WI38 (cell line): ENCODE data around the gene NEUROG3.

Source experiments
- H3K4me3 ChIP-seq: 2 replicates; pipeline ENCODE4 v1.5.1; 2011; ENCODE audit warnings: low read depth, mild to moderate bottlenecking, control low read depth, low read length
- TF ChIP-seq, protein P1 (sequence below): IDR thresholded peaks from 2 replicates; pipeline ENCODE4 v1.5.1; 2012; ENCODE audit warnings: low read depth, mild to moderate bottlenecking, control low read depth, low read length

Gene NEUROG3

DNA sequence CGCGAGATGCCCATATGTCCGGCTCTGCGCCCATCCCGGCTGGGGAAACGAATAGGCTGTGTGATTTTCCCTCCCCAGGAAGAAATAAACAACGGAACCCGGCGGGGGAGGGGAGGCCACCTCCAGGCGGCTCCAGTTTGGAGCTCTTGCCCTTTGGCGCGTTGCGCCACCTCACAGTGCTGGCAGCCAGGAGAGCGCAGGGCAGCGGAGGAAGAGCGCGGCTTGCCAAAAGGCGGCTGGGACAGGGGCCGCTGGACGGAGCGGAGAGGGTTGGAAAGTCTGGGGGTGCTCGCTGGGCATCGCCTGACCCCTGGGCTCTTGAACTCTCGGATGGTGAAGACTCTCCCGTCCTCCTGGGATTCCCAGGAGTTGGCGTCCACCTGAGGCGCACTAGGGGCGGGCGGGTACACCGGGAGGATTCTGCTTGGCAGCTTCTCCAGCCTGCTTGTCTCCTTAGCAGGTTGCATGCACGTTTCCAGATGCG, 5.3 kb upstream of the NEUROG3 start:
- TF ChIP-seq, protein P1, sequence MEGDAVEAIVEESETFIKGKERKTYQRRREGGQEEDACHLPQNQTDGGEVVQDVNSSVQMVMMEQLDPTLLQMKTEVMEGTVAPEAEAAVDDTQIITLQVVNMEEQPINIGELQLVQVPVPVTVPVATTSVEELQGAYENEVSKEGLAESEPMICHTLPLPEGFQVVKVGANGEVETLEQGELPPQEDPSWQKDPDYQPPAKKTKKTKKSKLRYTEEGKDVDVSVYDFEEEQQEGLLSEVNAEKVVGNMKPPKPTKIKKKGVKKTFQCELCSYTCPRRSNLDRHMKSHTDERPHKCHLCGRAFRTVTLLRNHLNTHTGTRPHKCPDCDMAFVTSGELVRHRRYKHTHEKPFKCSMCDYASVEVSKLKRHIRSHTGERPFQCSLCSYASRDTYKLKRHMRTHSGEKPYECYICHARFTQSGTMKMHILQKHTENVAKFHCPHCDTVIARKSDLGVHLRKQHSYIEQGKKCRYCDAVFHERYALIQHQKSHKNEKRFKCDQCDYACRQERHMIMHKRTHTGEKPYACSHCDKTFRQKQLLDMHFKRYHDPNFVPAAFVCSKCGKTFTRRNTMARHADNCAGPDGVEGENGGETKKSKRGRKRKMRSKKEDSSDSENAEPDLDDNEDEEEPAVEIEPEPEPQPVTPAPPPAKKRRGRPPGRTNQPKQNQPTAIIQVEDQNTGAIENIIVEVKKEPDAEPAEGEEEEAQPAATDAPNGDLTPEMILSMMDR, result no peak
- H3K4me3 ChIP-seq, result no peak overlapping the region

DNA sequence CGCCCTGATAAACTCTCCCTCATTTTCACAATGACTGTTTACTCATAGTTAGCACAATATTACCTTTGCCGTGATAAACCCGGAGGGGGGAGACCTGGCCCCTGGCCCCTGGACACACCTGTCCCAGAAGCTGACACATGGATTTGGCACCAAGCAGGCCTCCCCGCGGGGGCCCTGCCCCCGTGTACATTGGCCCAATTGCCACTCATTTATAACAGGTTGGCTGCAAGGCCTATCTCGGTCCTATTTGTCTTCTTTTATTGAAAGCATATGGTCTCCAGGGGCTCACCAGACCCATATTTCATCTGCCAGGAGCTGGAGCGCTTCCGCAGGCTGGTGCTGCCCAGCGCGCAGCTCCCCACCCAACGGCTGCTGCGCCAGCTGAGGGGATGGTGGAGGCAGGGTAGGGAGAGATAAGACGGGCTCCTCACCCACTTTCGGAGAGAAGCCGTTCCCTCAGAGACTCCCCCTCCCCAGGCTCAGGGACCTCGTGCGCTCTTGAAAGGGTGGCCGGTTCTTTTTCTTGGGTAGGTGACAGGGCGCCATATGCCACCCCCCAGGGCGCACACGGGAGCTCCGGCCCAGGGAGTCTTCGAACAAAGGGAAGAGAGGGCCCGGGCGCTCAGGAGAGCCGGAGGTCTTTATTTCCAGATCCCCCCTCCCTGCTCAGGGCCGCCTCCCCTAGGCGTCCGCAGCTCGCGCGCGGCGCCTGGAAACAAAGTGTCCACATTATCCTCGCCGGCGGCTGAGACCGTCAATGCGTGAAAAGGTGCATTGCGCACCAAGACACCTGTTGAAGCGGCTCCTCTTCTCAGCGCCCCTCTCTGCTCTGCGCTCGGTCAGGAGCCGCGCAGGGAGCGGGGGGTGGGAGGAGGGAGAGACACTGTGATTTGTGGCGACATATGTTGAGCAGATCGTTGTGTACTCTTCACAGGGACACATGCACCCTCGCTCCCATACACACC, 4.3 kb upstream of the NEUROG3 start:
- H3K4me3 ChIP-seq, result no peak overlapping the region

DNA sequence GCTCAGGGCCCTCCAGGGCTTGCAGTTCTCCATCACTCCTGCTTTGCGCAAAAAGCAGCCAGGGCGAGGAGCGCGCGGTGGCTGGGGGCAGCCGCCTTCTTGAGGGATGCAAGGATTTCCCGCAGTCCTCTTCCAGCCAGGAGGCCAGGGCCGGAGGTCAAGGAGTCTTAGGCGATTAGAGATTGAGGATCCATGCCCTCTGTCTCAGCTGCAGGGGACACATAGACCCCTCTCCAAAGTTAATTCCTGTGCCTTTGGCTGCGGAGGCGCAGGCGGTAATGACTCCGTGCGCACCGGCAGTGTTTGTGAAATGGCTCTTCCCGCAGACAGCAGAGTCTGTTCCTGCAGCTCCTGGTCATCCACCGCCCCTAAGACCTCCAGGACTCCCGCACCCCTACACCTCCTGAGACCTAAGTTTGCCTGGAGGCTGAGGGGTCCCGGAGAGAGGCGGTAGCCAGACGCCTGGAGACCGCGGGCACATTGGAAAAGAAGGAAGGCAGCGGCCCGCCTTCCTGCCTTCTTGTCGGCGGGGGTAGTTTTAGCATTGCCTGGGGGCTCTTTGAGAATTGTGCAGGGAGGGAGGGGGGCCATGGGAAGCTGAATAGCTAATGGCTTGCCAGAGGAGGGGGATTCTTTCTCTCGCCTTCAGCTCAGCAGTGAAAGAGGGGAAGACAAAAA, 3.3 kb upstream of the NEUROG3 start:
- TF ChIP-seq, protein P1, result no peak
- no peak overlapping the region for H3K4me3 ChIP-seq

More for the DNA sequence above, 4.3 kb upstream of the NEUROG3 start:
- TF ChIP-seq, protein P1, result no peak

DNA sequence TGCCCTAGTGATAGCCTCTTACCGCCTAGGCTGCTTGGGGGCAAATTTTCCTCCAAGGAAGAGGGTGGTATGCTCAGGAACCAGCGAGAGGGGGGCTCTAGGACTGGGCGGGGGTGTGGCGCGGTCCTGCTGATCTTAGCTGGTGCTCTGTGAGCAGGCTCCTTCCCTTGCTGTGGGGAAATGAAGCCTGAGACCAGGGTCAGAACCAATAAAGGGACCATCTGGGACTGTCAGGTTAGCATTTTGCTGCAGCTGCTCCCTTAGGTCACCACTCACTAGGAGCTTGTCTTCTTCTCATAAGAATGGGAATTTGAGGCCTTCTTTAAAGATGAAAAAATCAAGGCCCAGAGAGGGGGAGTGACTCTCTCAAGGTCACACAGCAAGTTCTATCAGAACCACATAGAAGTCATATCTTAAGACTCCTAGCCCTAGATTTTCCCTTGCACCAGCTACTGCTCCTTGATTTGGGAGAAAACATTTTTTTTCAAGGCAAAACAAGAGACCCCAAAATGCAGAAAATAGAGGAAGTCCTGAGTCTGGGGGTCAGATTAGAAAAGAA, 2.0 kb upstream of the NEUROG3 start:
- H3K4me3 ChIP-seq, result no peak overlapping the region
- TF ChIP-seq, protein P1, result no peak

DNA sequence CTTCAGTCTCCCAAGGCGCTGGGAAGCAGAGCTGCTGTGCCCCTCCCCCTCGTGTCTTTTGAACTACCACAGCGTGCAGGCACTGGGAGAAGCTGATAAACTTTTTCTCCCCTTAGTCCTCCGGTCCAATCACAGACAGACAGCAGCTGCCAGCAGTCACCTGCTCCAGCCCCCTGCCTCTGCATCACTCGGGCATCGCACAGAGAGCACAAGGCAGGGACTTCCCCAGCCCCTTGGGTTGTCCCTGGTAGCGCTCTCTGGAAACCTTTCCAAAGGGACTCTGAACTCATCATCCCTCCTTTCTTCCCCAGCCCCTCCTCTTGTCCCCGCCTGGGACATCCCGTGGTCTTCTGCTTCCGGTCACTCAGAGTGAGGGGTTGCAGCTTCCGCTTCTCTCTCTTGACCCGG, 1.4 kb upstream of the NEUROG3 start:
- TF ChIP-seq, protein P1, result no peak
- no peak overlapping the region for H3K4me3 ChIP-seq

DNA sequence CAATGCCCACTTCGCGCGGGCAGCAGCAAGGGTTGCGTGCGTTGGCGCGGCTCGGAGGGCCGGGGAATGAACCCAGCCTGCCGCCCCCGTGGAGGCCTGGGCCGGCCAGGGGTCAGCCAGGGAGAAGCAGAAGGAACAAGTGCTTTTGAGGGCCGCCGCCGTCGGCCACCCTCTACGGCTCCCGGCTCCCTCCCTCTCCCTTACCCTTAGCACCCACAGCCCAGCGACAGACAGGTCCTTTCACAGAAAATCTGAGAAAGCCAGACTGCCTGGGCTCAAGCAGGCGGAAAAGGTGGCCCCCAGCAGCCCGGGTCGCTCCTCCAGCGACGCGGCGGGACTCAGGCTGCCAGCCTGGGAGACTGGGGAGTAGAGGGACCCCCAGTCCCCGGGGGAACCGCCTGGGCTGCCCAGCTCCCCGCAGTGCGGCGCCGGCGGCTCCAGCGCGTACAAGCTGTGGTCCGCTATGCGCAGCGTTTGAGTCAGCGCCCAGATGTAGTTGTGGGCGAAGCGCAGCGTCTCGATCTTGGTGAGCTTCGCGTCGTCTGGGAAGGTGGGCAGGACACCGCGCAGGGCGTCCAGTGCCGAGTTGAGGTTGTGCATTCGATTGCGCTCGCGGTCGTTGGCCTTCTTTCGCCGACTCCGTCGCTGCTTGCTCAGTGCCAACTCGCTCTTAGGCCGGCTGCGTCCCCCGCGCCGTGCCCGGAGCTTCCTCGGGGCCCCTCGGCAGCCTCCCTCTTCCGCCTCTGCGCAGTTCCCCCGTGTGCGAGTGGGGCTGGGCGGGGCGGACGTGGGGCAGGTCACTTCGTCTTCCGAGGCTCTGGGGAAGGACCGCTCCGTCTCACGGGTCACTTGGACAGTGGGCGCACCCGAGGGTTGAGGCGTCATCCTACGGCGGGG, 815 bp downstream of the NEUROG3 start:
- H3K4me3 ChIP-seq, result no peak overlapping the region
- TF ChIP-seq, protein P1, result no peak
